Heart right ventricle (tissue), 16 donors: Measurements from ENCODE around the gene PRSS16. TPM values are rescaled to one million over a fixed set of nuclear protein-coding genes. Genes with fewer than 3 reads are reported as not detected.

Experiments
- ATAC-seq, 8 donors: fragments of 200-7000 bp; cut with Tn5 transposase; one replicate each; pipeline ENCODE4 v1.9.1; 2020; ENCODE audit warnings: mild to moderate bottlenecking in 8 of 8, moderate library complexity in 8 of 8, moderate number of reproducible peaks in 1 of 8
- DNase-seq, 2 donors: peaks; one replicate each; pipeline ENCODE4 v3.0.0-alpha.2; 2020
- H3K27ac ChIP-seq, 10 donors: fragments of 200-600 bp; sonication (generic) in 2 of 10; one replicate each; pipeline versions ENCODE4 v1.5.0 to v1.8.0; 2020 to 2022; ENCODE audit warnings: mild to moderate bottlenecking in 3 of 10
- H3K27me3 ChIP-seq, 7 donors: fragments of 200-600 bp; one replicate each; pipeline ENCODE4 v1.8.0; 2021 to 2022; ENCODE audit warnings: mild to moderate bottlenecking in 2 of 7
- H3K36me3 ChIP-seq, 9 donors: fragments of 200-600 bp; sonication (generic) in 1 of 9; one replicate each; pipeline versions ENCODE4 v1.5.0 to v1.8.0; 2020 to 2022; ENCODE audit warnings: mild to moderate bottlenecking in 2 of 9
- H3K4me1 ChIP-seq, 9 donors: fragments of 200-600 bp; sonication (generic) in 1 of 9; one replicate each; pipeline versions ENCODE4 v1.5.0 to v1.8.0; 2020 to 2022; ENCODE audit warnings: mild to moderate bottlenecking in 4 of 9
- H3K4me3 ChIP-seq, 10 donors: fragments of 200-600 bp; sonication (generic) in 2 of 10; one replicate each; pipeline versions ENCODE4 v1.5.0 to v1.8.0; 2020 to 2022; ENCODE audit warnings: mild to moderate bottlenecking in 7 of 10, moderate library complexity in 2 of 10
- H3K9me3 ChIP-seq, 11 donors: fragments of 200-600 bp in 10 of 11; sonication (generic) in 2 of 11; one replicate each; pipeline versions ENCODE4 v1.5.0 to v1.8.0; 2013 to 2022; ENCODE audit warnings: mild to moderate bottlenecking in 2 of 11, control low read depth in 1 of 11, moderate library complexity in 1 of 11
- CTCF ChIP-seq, 9 donors: fragments of 200-600 bp; sonication (generic) in 2 of 9; IDR thresholded peaks; one replicate each; pipeline versions ENCODE4 v1.5.0 to v1.8.0; 2021 to 2022; ENCODE audit warnings: antibody characterized with exemption in 9 of 9, mild to moderate bottlenecking in 5 of 9, moderate library complexity in 1 of 9
- WGBS, 2 donors: extraction: QIAGEN DNeasy Blood & Tissue Kit; methylation state at CpG; one replicate each; pipeline ENCODE4 v1.1.7; 2013; ENCODE audit warnings: inconsistent platforms in 1 of 2; 5-methylcytosine and 5-hydroxymethylcytosine counted together
- intact Hi-C, 10 donors: fragments of 100-400 bp; cut with DNase I; formaldehyde crosslinking; loops; one replicate each; pipeline versions ENCODE4 v1.11.1 to v1.14.2; 2022
- polyA plus RNA-seq, 2 donors: library from polyadenylated mRNA; stranded (reverse); fragments of 200-250 nt; gene quantifications; one replicate each; pipeline ENCODE4 v1.2.3, GENCODE V29; 2013
- total RNA-seq, 10 donors: library from RNA; stranded (reverse); fragmentation: NEBNext Ultra II Directional in 3 of 10; extraction: Animal tissue kit (Norgen Biotek cat#: 25700) in 3 of 10; gene quantifications; one replicate each; pipeline versions ENCODE4 v1.2.1 to v1.2.4, GENCODE V29; 2021 to 2023
- donor health status: Arrhythmogenic right ventricular cardiomyopathy.
- donor health status: ischemic (EF 13 %, LVEDD 7.1; RV severe dilation, severe dysfunction).
- donor health status: healthy with polysubstance abuse.
- donor health status: DM: no; HTN: yes; CAD: no.
- donor health status: DM: no; HTN: no; CAD: no.
- donor health status: ischemic (EF 25% LVEDD 6.9; RV normal size, moderate dysfunction).
- donor health status: ischemic (EF 25% LVEDD 5.7; RV mildly dilated, moderate dysfunction).
- donor health status: healthy.
- donor health status: DM: yes; HTN: yes; CAD: no.
- donor health status: Ischemic cardiomyopathy.
- donor health status: ischemic (EF 35%, LVEDD 5.7; RV mildly dilated, moderate dysfunction).
- donor health status: nonischemic (EF 11% LVEDD 7.7; RV severe dilation, severe dysfunction).
- donor health status: DM: yes; HTN: yes; CAD: no.
- donor health status: PGD.
- donor health status: ischemic (EF 29% LVEDD 5.4; RV normal size, mild dysfunction).
- donor health status: nonischemic (EF 23%, LVEDD 6.1; RV moderate dilation, normal function).

The PRSS16 gene
- total and polyA plus RNA-seq, 12 donors, result 0.23 to 0.57 TPM; not detected in 10

- no peak for ATAC-seq
- no peaks in the 10 kb centered on the region for H3K36me3 ChIP-seq
- intact Hi-C loops, result no loop called here
- no peaks in the 10 kb centered on the region for H3K9me3 ChIP-seq
- H3K4me1 ChIP-seq, result no peaks in the 10 kb centered on the region
- no peak for TF ChIP-seq CTCF (IDR thresholded peaks at IDR 0.05)
- 74% methylated on average over 14 of the region's 14 CpGs for WGBS, 2 donors
- peaks cover 18 to 94% (median 81%) of the 10 kb centered on the region in 7 donors for H3K27me3 ChIP-seq
- DNase-seq, result no peak
- H3K4me3 ChIP-seq, result no peak overlapping the region
- no peak overlapping the region for H3K27ac ChIP-seq
Measured at GRCh38 chr6:27268803-27269202, 21.3 kb downstream of the PRSS16 start.

- DNase-seq (no peak), ATAC-seq (no peak)
- Histone ChIP-seq H3K27me3 (peaks cover 8 to 96% (median 91%) of the 10 kb centered on the region in 7 donors), H3K9me3 (peaks cover 0 to 8% (median 0%) of the 10 kb centered on the region in 11 donors), H3K4me1 (no peaks in the 10 kb centered on the region), H3K27ac (no peak overlapping the region), H3K4me3 (no peak overlapping the region), H3K36me3 (no peaks in the 10 kb centered on the region)
- no peak for TF ChIP-seq CTCF (IDR thresholded peaks at IDR 0.05)
- WGBS, 2 donors, result 61 to 67% methylated on average over 11 of the region's 11 CpGs
- intact Hi-C loops, result no loop called here
Measured at GRCh38 chr6:27273783-27274182, 26.3 kb downstream of the PRSS16 start.

- H3K27ac ChIP-seq, result no peak overlapping the region
- peaks cover 0 to 4% (median 0%) of the 10 kb centered on the region in 9 donors for H3K4me1 ChIP-seq
- H3K4me3 ChIP-seq, result no peak overlapping the region
- peaks cover 0 to 8% (median 0%) of the 10 kb centered on the region in 11 donors for H3K9me3 ChIP-seq
- intact Hi-C loops, result no loop called here
- no peak for ATAC-seq
- no peaks in the 10 kb centered on the region for H3K36me3 ChIP-seq
- 18 to 22% methylated on average over 36 of the region's 36 CpGs for WGBS, 2 donors
- no peak for TF ChIP-seq CTCF (IDR thresholded peaks at IDR 0.05)
- DNase-seq, result no peak
- peaks cover 8 to 97% (median 94%) of the 10 kb centered on the region in 7 donors for H3K27me3 ChIP-seq
Measured at GRCh38 chr6:27275025-27275956, 27.8 kb downstream of the PRSS16 start.

GRCh38 chr6:27279513-27280063 lies 32.1 kb downstream of the PRSS16 start:
- no peak for ATAC-seq
- Histone ChIP-seq H3K27me3 (peaks cover 0 to 100% (median 100%) of the 10 kb centered on the region in 7 donors), H3K36me3 (no peaks in the 10 kb centered on the region), H3K4me3 (no peak overlapping the region), H3K27ac (no peak overlapping the region), H3K4me1 (peaks cover 0 to 4% (median 0%) of the 10 kb centered on the region in 9 donors), H3K9me3 (peaks cover 0 to 20% (median 0%) of the 10 kb centered on the region in 11 donors)
- TF ChIP-seq CTCF (IDR thresholded peaks at IDR 0.05), result no peak
- DNase-seq, result no peak
- WGBS, 2 donors, result 2 to 6% methylated on average over 24 of the region's 24 CpGs
- intact Hi-C loops, result no loop called here
